H1 (cell line): Measurements from ENCODE around the gene ZFAND3.

Experiments
- CHD1 ChIP-seq: IDR thresholded peaks from 2 replicates; pipeline ENCODE4 v1.6.1; 2012; ENCODE audit warnings: low read depth, low read length, improper control_type of control experiment
- POLR2AphosphoS5 ChIP-seq: IDR thresholded peaks from 2 replicates; pipeline ENCODE4 v1.6.1; 2011; ENCODE audit warnings: low read depth, low read length
- TEAD4 ChIP-seq: IDR thresholded peaks from 2 replicates; pipeline ENCODE4 v1.6.1; 2012; ENCODE audit warnings: low read depth, low read length, inconsistent platforms, mixed read lengths
- TF ChIP-seq, protein P1 (sequence below), 3 experiments: IDR thresholded peaks; 1 replicate in 2 of 3; 2 replicates in 1 of 3; pipeline versions ENCODE4 v1.5.1 to v1.6.1; 2011; ENCODE audit warnings: low read length in 3 of 3, mild to moderate bottlenecking in 3 of 3, inconsistent platforms in 2 of 3, low read depth in 1 of 3, moderate library complexity in 1 of 3; ENCODE audit not compliant: insufficient read depth in 1 of 3; ENCODE audit errors: control extremely low read depth in 1 of 3

DNA sequence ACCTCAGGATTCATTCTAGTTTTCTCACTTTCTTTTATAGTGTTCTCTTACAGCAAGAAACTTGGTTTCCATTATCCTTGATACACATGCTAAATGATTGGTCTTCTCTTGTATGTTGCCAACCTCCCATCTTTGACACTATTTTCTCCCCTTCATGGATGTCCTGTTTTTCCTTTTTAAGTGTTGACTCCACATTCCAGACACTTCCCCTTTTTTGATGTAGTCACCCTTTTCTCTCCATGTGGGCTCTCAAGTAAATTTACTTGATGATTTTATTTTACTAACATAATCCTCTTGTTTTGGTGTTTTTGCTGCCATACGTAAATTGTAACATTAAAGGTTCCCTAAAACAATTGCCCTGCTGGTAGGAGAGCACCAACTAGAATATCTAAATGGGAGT, 148.1 kb downstream of the ZFAND3 start:
- TF ChIP-seq TEAD4, result no peak
- TF ChIP-seq, protein P1, sequence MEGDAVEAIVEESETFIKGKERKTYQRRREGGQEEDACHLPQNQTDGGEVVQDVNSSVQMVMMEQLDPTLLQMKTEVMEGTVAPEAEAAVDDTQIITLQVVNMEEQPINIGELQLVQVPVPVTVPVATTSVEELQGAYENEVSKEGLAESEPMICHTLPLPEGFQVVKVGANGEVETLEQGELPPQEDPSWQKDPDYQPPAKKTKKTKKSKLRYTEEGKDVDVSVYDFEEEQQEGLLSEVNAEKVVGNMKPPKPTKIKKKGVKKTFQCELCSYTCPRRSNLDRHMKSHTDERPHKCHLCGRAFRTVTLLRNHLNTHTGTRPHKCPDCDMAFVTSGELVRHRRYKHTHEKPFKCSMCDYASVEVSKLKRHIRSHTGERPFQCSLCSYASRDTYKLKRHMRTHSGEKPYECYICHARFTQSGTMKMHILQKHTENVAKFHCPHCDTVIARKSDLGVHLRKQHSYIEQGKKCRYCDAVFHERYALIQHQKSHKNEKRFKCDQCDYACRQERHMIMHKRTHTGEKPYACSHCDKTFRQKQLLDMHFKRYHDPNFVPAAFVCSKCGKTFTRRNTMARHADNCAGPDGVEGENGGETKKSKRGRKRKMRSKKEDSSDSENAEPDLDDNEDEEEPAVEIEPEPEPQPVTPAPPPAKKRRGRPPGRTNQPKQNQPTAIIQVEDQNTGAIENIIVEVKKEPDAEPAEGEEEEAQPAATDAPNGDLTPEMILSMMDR (IDR thresholded peaks at IDR 0.05; ENCODE audit: control extremely low read depth in 1 of 3, insufficient read depth in 1 of 3, low read depth in 1 of 3, low read length in 3 of 3), result no peak
- no peak for TF ChIP-seq CHD1
- TF ChIP-seq POLR2AphosphoS5, result no peak
